Hematopoietic multipotent progenitor cell (in vitro differentiated cells): Measurements from ENCODE around the gene ADCY3. TPM values are rescaled to one million over a fixed set of nuclear protein-coding genes. Genes with fewer than 3 reads are reported as not detected.

Experiments
- DNase-seq, 3 donors: peaks; one replicate each; pipeline ENCODE4 v3.0.0-alpha.2; 2011 to 2015; ENCODE audit warnings: low read depth in 2 of 3, low spot score in 2 of 3
- total RNA-seq: library from RNA; depleted of rRNA; stranded (reverse); fragments of >200 nt; gene quantifications from one replicate; pipeline ENCODE4 v1.2.3, GENCODE V29; 2012

Gene ADCY3
- total RNA-seq, 1 donor, result 74.9 TPM

DNA sequence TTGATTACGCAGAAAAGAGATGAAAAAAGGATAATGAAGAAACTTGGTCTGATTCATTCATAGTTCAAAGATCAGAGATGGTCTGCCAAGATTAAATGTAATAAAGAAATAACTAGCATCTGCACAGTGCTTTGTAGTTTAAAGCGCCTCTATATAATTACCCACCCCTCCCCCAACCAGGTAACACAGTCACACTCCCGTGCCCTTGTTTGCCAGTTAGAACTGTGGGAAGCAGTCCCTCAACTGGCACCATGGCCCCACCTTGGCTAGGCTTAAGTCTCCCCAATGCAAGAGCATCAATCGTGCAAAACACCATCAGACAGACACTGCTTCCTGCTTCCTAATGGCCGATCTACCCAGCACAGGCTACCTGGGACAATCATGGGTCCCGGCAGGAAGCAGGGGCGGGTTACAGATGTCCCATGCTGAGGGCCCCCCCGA lies 11.6 kb downstream of the ADCY3 start:
- no peak for DNase-seq

DNA sequence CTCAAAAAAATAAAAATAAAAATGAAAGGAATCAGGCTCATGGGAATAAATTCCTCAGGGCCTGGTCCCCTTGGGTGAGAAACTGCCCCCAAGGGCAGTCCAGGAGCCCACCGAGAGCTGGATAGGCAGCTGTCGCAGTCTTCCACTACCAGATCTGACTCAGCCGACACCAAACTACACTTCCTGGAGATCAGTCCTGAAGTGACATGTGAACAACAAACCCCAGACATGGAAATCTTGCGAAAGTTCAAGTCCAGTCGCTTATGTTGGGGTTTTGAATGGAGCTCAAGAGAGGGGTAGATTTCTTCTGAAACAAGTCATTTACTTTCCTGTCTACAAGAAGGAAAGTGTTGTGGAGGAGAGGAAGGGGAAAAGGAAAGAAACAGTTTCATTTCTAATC lies 12.9 kb downstream of the ADCY3 start:
- DNase-seq, result no peak

- DNase-seq, result no peak
Measured at GRCh38 chr2:24906466-24906865, 13.6 kb downstream of the ADCY3 start.

- DNase-seq, result no peak
Measured at GRCh38 chr2:24903161-24904103, 16.6 kb downstream of the ADCY3 start.

DNA sequence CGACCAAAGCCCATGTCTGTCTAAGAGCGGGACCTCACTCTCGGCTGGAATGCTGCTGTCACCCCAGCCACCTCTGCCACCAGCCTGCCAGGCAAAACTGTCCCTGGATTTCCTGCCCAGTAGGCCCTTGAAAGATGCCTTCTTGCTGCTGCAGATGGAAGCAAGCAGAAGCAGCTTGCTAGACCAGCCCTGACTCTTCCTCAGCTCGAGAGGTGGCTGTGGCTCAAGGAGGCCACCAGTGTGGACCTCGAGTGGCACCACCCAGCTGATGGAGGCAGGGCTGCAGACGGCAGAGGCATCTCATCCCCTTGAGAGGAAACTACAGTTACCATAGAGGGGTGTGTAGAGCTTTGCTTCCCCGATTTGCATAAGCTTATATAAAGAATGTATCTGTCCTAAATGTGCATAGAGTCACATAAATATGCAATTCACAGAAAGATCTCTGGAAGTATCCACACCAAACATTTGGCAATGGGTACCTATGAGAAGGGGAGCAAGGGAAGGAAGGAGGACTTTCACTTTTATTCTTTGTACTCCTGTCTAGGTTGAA lies 20.6 kb downstream of the ADCY3 start:
- no peak for DNase-seq

DNA sequence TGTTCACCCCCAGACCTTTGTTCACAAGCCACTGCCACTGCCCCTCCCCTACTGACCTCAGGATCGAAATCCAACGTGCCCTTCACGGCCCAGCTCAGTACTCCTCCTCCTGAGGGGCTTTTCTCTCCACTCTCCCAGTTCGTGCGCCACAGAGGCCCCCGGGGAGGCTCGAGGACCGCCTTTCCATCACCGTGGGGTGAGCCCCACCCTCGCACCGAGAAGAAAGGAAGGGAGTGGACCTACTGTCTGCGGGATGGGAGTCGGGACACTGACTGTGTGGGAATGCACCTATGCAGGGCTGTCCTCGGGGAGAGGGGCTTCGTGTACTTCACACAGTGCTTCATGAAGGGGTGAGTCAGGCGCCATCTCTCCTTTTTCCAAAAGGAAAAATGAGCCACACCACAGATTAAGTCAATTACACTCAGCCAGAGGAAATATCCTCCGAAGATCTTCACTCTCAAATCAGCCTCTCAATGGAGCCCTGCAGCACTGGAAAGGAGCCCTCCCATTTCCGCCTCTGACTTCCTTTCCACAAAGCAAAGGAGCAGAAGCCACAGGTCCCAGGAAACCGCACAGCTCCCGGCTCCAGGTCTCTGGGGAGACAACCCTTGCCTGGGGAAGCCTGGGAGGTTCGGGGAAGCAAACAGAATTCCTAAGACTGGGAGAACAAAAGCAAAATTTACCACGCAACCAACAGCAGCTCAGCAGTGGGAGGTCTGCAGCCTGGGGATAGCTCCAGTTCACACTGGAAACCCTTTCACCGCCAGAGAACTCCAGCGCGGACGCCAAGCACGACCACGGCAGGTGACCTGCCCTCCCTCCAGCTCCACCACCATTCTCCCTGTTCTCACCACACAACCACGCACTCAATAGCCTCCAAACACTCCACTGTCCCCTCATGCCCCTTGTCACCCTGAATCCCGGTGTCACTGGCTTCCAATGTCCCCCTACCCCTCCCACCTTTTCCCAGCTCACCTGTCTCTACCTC lies 21.6 kb downstream of the ADCY3 start:
- no peak for DNase-seq

DNA sequence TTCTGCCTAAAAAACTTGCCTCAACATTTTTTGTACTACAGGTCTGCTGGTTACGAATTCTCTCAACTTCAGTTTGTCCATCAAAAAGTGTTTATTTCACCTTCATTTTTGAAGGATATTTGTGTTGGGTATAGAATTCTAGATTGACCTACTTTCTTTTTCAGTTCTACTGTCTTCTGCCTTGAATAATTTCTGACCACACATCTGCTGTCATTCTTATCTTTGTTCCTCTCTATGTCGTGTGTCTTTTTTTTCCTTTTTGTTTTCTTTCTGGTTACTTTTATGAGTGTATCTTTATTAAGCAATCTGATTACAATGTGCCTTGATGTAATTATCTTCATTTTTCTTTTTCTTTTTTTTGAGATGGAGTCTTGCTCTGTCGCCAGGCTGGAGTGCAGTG lies 25.3 kb downstream of the ADCY3 start:
- peak in 1 of 3 donors; percentile 43 for DNase-seq

DNA sequence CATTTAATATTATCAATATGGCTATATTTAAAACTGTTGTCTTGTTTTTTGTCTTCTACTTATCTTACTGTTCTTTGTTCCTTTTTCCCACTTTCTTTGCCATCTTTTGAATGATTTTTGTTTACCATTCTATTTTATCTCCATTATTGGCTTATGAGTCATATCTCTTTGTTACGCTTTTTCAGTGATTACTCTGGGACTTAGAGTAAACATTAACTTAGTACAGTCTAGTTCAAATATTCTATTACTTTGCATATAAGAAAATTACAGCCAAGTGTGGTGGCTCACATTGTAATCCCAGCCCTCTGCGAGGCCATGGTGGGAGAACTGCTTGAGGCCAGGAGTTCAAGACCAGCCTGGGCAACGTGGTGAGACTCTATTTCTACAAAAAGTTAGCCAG lies 26.1 kb downstream of the ADCY3 start:
- no peak for DNase-seq

- DNase-seq, result no peak
Measured at GRCh38 chr2:24892928-24893327, 27.1 kb downstream of the ADCY3 start.

DNA sequence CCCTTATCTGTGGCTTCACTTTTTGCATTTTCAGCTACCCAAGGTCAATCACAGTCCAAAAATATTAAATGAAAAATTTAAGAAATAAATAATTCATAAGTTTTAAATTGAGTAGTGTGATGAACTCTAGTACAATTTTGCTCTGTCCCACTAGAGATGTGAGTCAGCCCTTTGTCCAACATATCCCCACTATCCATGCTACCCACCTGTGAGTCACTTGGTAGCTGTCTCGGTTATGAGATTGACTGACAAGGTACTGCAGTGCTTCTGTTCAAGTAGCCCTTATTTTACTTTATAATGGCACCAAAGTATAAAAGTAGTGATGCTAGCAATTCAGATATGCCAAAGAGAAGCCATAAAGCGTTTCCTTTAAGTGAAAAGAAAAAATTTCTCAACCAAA lies 28.8 kb downstream of the ADCY3 start:
- DNase-seq, result no peak

- no peak for DNase-seq
Measured at GRCh38 chr2:24889221-24889620, 30.8 kb downstream of the ADCY3 start.

- DNase-seq, result no peak
Measured at GRCh38 chr2:24888177-24888576, 31.9 kb downstream of the ADCY3 start.

- no peak for DNase-seq
Measured at GRCh38 chr2:24887307-24887874, 32.6 kb downstream of the ADCY3 start.

GRCh38 chr2:24886691-24887304 lies 33.2 kb downstream of the ADCY3 start:
- peak in 2 of 3 donors; percentile 76 to 89 for DNase-seq

GRCh38 chr2:24886126-24886501 lies 33.9 kb downstream of the ADCY3 start:
- DNase-seq, result no peak

GRCh38 chr2:24885221-24886125 lies 34.6 kb downstream of the ADCY3 start:
- peak in 2 of 3 donors; percentile 22 to 24 for DNase-seq

DNA sequence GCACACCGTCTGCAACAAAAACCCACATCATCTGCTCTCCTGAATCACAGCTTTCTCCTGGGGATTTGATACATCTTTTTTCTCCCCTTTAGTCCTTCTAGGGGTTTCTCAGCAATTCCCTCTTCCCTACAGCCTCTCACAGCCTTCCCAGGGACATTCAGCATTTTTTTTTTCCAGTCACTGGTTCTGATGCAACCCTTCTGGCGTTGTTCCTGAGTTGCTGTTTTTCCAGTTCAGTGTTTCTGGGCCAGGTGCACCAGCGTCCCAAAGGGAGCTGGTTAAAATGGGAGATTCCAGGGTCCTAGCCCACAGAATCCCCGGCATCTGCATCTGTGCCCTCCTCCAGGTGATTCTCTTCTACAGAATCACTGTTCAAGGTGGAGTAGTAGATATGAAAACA lies 36.1 kb downstream of the ADCY3 start:
- no peak for DNase-seq

- no peak for DNase-seq
Measured at GRCh38 chr2:24881623-24882022, 38.4 kb downstream of the ADCY3 start.

DNA sequence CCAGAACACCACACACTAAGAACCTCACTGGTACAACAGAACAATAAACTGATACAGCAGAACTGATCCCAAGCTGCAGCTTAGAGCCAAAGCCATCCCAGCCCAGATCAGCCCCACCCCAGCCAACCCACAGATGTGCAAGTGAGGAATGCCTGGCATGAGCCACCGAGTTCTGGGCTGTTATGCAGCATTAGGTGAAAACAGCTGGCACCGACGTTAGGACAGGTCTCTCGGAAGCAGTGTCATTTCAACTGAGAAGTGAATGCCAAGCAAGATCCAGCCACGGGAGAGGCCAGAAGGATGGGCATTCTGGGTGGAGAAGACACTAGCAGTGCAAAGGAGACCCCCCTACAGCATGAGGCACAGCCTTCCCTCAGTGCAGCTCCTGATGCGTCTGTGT lies 38.9 kb downstream of the ADCY3 start:
- DNase-seq, result no peak
